Measurements from ENCODE around the gene PBX3.
A peak's percentile ranks its signal among the peaks of the same experiment; 100 is the strongest.
"Not testable (repeated sequence)": the region's sequence is repeated elsewhere in the genome, so short reads cannot be mapped to it uniquely, and the experiment has no call there.

Gene PBX3

GRCh38 chr9:125767349-125767748 lies 20.2 kb downstream of the PBX3 start:
- no peak for DNase-seq (ENCODE audit: low read depth, low spot score)

GRCh38 chr9:125768803-125769202 lies 21.6 kb downstream of the PBX3 start:
- no peak for DNase-seq (ENCODE audit: low read depth, low spot score)

More at GRCh38 chr9:125767349-125767748, 20.2 kb downstream of the PBX3 start:
- no peak overlapping the region for H3K4me3 ChIP-seq (ENCODE audit: low read length)

GRCh38 chr9:125771037-125771436 lies 23.9 kb downstream of the PBX3 start:
- DNase-seq (ENCODE audit: low read depth, low spot score), result no peak
- no peak overlapping the region for H3K4me3 ChIP-seq (ENCODE audit: low read length)

More at GRCh38 chr9:125768803-125769202, 21.6 kb downstream of the PBX3 start:
- no peak overlapping the region for H3K4me3 ChIP-seq (ENCODE audit: low read length)

- no peak overlapping the region for H3K4me3 ChIP-seq (ENCODE audit: low read length)
- DNase-seq (ENCODE audit: low read depth, low spot score), result no peak
Measured at GRCh38 chr9:125772740-125773139, 25.6 kb downstream of the PBX3 start.

GRCh38 chr9:125774106-125774505 lies 26.9 kb downstream of the PBX3 start:
- no peak overlapping the region for H3K4me3 ChIP-seq (ENCODE audit: low read length)
- DNase-seq (ENCODE audit: low read depth, low spot score), result no peak

- not testable (repeated sequence) for DNase-seq (ENCODE audit: low read depth, low spot score)
Measured at GRCh38 chr9:125776789-125777188, 29.6 kb downstream of the PBX3 start.

GRCh38 chr9:125778538-125779219 lies 31.5 kb downstream of the PBX3 start:
- not testable (repeated sequence) for DNase-seq (ENCODE audit: low read depth, low spot score); H3K4me3 ChIP-seq (ENCODE audit: low read length)

More at GRCh38 chr9:125776789-125777188, 29.6 kb downstream of the PBX3 start:
- H3K4me3 ChIP-seq (ENCODE audit: low read length), result not testable (repeated sequence)

GRCh38 chr9:125779220-125779565 lies 32.0 kb downstream of the PBX3 start:
- not testable (repeated sequence) for DNase-seq (ENCODE audit: low read depth, low spot score)

GRCh38 chr9:125782718-125783117 lies 35.5 kb downstream of the PBX3 start:
- no peak overlapping the region for H3K4me3 ChIP-seq (ENCODE audit: low read length)
- no peak for DNase-seq (ENCODE audit: low read depth, low spot score)

More at GRCh38 chr9:125779220-125779565, 32.0 kb downstream of the PBX3 start:
- H3K4me3 ChIP-seq (ENCODE audit: low read length), result not testable (repeated sequence)

- DNase-seq (ENCODE audit: low read depth, low spot score), result no peak
- H3K4me3 ChIP-seq (ENCODE audit: low read length), result no peak overlapping the region
Measured at GRCh38 chr9:125784286-125785049, 37.3 kb downstream of the PBX3 start.

GRCh38 chr9:125785248-125785751 lies 38.1 kb downstream of the PBX3 start:
- DNase-seq (ENCODE audit: low read depth, low spot score), result no peak
- no peak overlapping the region for H3K4me3 ChIP-seq (ENCODE audit: low read length)

- H3K4me3 ChIP-seq (ENCODE audit: low read length), result no peak overlapping the region
- no peak for DNase-seq (ENCODE audit: low read depth, low spot score)
Measured at GRCh38 chr9:125787715-125788114, 40.5 kb downstream of the PBX3 start.

- DNase-seq (ENCODE audit: low read depth, low spot score), result peak; percentile 3
- no peak overlapping the region for H3K4me3 ChIP-seq (ENCODE audit: low read length)
Measured at GRCh38 chr9:125789196-125789595, 42.0 kb downstream of the PBX3 start.

GRCh38 chr9:125794708-125795107 lies 47.5 kb downstream of the PBX3 start:
- no peak overlapping the region for H3K4me3 ChIP-seq (ENCODE audit: low read length)
- DNase-seq (ENCODE audit: low read depth, low spot score), result no peak

- no peak for DNase-seq (ENCODE audit: low read depth, low spot score)
- H3K4me3 ChIP-seq (ENCODE audit: low read length), result no peak overlapping the region
Measured at GRCh38 chr9:125795970-125796596, 48.9 kb downstream of the PBX3 start.

GRCh38 chr9:125797930-125798329 lies 50.8 kb downstream of the PBX3 start:
- H3K4me3 ChIP-seq (ENCODE audit: low read length), result no peak overlapping the region
- no peak for DNase-seq (ENCODE audit: low read depth, low spot score)

GRCh38 chr9:125803526-125803925 lies 56.4 kb downstream of the PBX3 start:
- H3K4me3 ChIP-seq (ENCODE audit: low read length), result no peak overlapping the region

GRCh38 chr9:125805057-125805456 lies 57.9 kb downstream of the PBX3 start:
- no peak for DNase-seq (ENCODE audit: low read depth, low spot score)

More at GRCh38 chr9:125803526-125803925, 56.4 kb downstream of the PBX3 start:
- DNase-seq (ENCODE audit: low read depth, low spot score), result no peak

GRCh38 chr9:125805586-125805985 lies 58.4 kb downstream of the PBX3 start:
- DNase-seq (ENCODE audit: low read depth, low spot score), result no peak
- no peak overlapping the region for H3K4me3 ChIP-seq (ENCODE audit: low read length)

More at GRCh38 chr9:125805057-125805456, 57.9 kb downstream of the PBX3 start:
- H3K4me3 ChIP-seq (ENCODE audit: low read length), result no peak overlapping the region

GRCh38 chr9:125807079-125807478 lies 59.9 kb downstream of the PBX3 start:
- H3K4me3 ChIP-seq (ENCODE audit: low read length), result no peak overlapping the region
- DNase-seq (ENCODE audit: low read depth, low spot score), result no peak

Data from Jurkat, Clone E6-1 (cell line).